HPDE6-E6E7 (cell line): ENCODE results near the gene RNF19B.
A peak's percentile ranks its signal among the peaks of the same experiment; 100 is the strongest.
"Not testable (repeated sequence)": the region's sequence is repeated elsewhere in the genome, so short reads cannot be mapped to it uniquely, and the experiment has no call there.

Experiments used
- DNase-seq: peaks from one replicate; pipeline ENCODE4 v3.0.0; 2011; ENCODE audit warnings: missing footprints; ENCODE audit errors: extremely low spot score

RNF19B gene

DNA sequence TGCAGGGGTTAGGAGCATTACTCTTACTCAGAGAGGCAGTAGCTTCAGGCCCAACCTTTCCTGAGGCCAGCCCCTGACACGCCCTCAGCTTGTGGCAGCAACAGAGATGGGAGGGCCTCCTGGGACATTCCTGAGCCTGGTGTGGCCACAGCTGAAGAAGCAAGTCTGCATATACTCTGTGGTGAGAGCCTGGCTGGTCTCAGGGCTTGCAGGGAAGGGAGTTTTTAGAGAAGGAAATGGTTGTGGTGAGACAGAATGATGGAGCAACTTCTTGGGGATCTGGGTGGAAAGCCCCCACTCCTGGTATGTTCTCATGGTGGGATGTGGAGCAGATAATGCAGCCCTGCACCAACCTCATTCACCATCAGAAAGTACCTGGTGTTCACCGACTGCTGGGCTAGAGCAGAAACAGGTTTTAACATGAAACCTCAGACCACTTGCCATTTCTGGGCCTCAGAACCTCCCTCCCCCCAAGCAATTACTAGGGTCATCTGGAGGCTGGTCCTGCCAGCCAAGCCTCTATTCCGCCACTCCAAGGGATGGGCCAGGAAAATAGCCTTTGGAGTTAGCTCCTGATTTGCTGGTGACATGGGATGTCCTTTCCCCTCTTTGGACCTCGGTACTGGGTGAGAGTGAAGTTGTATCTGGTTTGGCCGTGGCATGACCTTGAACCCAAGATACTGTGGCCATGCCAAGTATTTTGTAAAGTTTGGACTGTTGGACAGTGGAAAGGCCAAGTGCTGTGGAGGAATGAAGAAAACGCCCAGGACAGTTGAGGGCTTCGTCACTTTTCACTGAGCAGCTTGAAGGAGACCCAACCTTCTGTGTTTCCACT, 28.1 kb upstream of the RNF19B start:
- DNase-seq = peak; percentile 96

DNA sequence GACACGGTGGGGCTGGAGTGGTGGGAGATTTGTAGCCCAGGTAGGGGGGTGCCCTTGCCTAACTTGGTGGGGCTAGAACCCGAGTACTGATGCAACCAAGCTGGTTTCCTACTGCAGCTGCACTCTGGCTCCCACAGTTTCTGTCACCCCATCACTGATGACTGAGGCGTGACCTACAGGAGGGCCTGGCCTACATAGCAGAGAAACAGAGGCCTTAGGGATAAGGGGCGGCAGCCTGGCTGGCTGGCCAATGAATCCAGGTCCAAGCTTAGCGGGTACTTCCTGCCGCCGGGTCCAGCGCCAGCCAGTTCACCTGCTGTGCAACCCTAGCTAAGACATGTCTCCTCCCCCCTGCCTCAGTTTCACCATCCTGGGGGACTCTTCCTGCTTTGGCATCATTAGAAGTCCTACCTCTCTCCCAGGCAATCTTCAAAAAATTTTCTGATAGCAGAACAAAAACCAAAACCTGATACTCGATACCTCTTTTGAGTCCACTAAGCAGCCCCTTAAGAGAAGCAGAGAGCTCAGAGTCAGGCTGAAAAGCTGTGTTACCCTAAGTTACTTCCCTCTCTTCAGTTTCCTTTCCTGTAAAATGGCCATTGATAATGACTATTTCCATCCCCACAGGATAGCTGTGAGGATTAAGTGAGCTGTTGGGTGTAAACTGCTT, 27.3 kb upstream of the RNF19B start:
- no peak for DNase-seq

DNA sequence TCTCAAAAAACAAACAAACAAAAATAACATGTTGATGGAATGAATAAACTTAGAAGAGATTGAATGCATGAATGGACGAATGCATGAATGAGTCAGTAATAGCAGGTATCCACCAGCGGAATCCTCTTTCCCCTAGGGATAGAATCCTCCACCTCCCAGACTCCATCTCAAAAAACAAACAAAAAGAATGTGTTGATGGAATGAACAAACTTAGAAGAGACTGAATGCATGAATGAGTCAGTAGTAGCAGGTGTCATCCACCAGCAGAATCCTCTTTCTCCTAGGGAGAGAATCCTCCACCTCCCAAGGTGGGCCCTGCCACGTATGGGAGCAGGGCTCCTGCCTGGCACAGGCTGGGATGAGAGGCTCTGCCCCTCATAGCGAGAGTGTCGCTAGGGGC, 26.8 kb upstream of the RNF19B start:
- no peak for DNase-seq

DNA sequence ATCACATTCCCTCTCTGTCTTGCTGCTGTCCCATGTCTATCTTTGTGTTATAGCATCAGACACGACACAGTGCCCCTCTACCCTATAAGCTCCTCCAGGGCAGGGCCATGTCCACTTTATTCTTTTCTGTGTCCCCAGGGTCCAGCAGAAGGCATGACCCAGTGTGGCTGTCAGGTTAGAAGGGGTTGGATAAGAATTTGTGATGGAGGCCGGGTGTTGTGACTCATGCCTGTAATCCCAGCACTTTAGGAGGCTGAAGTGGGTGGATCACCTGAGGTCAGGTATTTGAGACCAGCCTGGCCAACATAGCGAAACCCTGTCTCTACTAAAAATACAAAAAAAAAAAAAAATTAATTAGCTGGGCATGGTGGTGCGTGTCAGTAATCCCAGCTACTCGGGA, 26.3 kb upstream of the RNF19B start:
- no peak for DNase-seq

DNA sequence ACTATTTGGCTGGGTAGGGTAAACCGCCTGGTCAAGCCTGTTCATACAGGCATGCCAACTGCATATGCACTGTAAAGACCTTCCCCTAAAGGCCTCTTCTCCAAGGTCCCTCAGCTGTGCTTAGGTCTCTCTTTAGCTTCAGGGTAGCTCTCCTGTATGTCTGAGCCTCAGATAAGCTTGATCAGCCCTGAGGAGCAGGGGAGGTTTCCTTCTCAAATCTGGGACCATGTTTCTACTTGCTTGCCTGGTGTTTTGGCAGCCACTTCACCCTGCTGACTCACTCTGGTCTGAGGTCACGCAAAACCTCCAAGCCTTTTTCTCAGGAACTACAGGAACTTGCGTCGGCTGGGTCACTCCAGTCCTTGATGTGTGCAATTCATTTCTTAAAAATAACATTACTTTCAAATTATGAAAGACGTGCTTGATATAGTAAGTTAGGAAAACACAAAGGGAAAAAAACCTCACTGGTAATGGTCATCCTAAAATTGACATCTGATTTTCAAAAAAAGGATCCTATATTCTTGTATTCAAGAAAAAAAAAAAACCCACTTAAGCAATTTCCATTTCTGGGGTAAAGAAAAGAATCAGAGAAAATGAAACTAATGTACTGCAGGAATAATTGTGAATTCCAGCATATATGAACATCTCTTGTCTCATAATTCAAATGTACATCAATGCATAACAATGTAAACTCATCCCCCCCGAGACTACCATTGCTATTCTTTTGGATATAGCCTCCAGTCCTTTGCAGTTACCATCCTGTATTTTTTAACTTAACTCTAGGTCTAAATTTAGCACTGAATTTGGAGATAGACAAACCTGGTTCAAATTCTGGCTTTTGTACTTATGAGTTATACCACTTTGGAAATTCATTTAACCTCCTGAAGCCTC, 24.8 kb upstream of the RNF19B start:
- DNase-seq = peak; percentile 86

DNA sequence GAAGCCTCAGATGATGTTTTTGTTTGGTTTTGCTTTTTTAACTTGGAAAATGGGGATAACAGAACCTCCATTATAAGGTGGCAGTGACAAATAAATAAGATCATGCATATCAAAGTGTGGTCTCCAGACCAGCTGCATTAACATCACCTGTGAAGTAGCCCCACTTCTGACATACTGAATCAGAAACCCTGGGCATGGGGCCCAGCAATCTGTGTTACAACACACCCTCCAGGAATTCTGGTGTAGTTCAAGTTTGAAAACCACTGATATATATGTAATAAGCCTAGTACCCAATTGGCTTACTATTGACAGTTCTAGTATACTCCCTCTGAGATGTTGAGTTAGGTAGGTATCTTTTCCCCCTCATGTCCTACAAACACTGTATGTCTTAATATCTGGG, 24.1 kb upstream of the RNF19B start:
- DNase-seq = no peak

DNA sequence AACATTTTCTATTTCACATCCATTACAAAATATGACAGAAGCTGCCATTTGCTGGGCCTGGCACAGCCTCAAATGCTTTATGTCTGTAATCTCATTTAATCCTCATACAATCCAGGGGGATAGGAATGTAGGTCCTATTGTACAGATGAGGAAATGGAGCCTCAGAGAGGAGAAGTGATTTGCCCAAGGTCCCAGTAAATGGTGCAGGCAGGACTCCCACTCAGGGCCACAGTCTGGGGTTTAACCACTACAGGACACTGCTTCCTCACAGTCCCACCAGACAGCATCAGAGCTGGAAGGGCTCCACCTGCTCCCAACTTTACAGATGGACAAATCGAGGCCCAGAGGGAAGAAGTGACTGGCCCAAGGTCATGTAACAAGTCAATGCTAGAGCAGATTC, 20.6 kb upstream of the RNF19B start:
- DNase-seq = no peak

DNA sequence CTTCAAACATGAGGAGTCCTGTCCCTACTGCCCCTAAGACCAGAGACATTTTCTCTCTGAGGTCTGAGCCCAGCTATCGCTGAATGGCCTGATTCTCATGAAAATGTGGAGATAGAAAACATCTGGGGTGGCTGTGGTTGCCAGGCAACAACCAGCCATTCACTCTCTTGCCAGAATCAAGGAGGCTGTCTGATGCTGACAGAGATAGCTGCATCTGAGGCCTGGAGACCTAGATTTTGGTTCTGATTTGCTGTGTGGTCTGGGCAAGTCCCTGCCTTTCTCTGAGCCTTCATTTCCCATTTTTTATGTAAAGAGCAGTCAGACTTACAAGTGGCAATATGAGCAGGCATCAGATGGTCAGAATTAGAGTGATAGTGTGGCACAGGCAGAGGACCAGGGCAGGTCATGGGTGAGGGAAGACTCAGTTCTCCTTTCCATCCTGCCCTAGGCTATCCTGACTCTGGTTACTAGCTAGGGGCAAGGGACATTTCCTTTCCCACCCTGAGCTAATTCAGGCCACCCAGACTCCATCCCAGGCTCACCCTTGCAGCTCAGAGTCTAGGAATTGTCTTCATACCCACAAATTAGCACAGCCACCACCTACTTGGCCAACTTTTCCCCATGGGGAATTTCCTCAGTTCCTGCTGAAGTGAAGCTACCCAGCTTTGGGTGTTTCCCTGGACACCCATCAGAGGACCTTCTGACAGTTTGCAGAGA, 20.0 kb upstream of the RNF19B start:
- no peak for DNase-seq

DNA sequence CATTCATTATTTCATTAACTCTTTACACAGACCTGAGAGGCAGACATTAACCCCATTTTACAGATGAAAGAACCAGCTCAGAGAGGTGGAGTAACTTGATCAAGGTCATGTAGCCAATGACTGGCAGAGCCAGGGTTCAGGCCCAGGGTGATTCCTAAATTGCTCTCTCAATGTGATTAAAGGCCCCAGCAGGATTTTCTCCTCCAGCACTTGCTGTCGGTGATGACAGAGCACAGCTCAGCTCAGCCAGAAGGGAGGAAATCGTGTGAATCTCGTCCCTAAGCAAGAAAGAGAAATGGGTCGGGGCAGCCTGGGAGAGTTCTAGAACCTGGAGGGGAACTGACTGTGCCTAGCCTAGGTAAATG, 19.5 kb upstream of the RNF19B start:
- DNase-seq = no peak

DNA sequence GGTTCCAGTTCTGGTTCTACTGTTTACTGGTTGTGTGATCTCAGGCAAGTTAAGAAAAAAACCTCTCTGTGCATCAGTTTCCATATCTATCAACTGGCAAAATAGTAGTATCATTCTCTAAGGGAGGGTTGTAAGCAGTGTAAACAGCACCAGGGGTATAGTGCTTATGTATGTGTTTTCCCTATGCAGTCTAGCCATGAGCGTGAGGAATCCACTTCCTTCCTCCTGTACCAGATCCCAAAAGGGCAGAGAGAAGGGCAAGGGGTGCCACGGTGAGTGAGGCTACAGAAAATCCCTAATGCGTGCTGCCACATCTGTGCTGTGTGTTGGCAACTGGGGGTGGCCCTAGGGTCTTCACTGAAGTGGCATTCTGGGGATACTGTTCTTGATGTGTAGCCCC, 18.4 kb upstream of the RNF19B start:
- DNase-seq = no peak

DNA sequence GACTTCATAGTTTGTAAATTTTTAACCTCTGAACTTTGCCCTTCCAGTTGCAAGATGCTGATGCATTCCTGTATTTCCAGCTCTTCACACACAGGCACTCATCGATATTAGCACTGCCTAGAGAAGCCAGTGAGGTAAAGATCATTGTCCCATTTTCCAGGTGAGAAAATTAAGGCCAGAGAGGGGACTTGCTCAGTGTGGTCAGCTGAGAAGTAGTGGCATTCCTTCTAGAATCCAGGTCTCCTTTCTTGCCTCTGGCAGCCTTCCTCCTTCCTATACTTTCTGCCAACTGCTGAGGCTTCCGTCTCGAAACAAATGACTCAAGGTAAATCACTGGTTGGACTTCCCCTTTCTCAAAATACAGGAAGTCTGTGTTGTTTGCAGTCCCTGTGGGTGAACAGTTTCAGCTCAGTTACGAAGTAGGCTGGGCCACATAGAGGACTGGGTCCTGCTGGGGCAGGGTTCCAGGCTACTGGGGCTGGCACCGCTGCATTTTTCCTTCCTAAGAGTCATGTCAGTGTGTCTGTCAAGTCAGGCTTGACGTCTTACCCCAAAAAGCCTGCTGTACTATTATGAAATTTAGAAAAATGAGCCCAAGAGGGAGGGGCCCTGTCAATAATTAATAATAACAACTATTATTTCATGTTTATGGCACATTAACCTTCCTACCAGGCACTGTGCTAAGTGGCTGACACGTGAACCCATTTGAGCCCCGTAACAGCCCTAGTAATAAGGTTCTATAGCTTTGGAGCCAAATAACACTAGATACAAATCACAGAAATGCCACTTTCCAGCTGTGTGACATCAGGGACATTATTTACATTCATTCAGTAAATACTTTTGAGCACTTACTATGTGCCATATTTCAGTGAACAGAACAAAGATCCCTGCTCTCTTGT, 16.6 kb upstream of the RNF19B start:
- peak; percentile 92 for DNase-seq

DNA sequence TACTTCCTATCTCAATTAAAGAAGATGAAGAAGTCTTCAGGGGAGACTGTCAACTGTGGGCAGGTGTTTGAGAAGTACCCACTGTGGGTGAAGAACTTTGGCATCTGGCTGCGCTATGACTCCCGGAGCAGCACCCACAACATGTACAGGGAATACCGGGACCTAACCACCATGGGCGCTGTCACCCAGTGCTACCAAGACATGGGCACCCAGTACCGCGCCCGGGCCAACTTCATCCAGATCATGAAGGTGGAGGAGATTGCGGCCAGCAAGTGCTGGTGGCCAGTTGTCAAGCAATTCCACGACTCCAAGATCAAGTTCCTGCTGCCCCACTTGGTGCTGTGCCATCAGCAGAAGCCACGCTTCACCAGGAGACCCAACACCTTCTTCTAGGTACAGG, 15.5 kb upstream of the RNF19B start:
- no peak for DNase-seq

DNA sequence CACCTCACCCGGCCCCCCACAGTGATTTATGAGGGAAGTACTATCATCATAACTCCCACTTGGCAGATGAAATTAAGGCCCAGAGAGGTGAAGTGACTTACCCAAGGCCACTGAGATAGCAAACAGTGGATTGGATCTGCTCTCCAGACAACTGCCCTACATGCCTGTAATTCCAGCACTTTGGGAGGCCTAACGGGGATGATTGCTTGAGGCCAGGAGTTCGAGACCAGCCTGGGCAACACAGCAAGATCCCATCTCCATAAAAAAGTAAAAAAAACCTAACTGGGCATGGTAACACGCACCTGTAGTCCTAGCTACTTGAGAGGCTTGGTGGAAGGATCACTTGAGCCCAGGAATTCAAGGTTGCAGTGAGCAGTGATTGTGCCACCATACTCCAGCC, 14.2 kb upstream of the RNF19B start:
- no peak for DNase-seq

DNA sequence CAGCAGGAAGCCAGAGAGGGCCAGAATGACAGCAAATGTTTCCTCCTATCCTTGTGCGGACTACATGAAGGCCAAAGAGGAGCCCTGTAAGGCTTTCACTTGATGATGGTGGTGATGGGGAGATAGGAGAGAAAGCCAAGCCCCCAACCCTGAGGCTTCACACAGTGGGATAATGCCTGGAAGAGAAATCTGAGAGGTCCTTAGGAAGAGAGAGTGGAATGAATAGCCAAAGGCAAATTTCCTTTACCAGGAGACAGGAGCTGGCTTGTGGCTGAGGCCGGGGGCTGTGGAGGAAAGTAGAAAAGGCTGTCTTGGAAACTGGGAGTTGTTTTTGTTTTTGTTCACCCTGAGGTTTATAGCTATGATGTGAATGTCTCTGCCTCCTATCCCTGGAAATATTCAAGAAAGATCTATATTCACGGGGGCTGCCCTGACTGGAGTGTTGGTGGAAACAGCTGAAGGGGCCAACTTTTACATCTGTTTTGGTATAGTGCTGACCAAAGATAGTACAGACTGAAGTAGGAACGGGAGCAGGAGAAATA, 13.0 kb upstream of the RNF19B start:
- no peak for DNase-seq

DNA sequence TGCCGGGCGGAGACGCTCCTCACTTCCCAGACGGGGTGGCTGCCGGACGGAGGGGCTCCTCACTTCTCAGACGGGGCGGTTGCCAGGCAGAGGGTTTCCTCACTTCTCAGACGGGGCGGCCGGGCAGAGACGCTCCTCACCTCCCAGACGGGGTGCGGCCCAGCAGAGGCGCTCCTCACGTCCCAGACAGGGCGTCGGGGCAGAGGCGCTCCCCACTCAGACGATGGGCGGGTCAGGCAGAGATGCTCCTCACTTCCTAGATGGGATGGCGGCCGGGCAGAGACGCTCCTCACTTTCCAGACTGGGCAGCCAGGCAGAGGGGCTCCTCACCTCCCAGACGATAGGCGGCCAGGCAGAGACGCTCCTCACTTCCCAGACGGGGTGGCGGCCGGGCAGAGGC, 10.4 kb upstream of the RNF19B start:
- DNase-seq = not testable (repeated sequence)

DNA sequence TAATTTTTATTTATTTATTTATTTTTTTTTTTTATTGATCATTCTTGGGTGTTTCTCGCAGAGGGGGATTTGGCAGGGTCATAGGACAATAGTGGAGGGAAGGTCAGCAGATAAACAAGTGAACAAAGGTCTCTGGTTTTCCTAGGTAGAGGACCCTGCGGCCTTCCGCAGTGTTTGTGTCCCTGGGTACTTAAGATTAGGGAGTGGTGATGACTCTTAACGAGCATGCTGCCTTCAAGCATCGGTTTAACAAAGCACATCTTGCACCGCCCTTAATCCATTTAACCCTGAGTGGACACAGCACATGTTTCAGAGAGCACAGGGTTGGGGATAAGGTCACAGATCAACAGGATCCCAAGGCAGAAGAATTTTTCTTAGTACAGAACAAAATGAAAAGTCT, 8.8 kb upstream of the RNF19B start:
- DNase-seq = not testable (repeated sequence)

DNA sequence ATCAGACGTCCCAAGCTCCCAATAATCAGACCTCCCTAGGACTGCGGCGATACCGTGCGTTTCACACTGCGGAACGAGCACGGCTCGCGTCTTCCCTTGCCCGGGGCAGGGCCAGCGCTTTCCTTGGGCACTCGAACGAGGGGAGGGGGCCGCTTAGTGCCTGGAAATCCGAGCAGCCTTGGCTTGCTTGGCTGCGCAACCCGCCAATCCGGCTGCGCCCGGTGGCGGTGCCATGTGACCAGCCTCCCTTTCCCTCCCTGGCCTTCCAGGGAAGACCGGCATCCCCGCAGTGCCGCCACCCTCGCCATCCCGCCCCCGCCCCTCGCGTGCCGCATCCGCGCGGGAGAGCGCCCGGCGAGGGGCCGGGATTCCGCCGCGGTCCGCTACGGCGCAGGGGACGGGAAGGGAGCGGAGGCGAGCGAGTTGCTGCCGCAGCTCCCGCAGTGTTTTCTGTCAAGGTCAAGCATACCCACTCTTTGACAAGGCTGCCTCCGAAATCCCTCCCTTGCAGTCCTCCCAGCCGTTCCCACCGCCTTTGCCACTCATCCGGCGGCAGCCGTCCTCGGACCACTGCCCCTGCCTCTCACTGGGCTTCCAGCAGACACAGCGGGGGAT, 8.3 kb upstream of the RNF19B start:
- DNase-seq = no peak

DNA sequence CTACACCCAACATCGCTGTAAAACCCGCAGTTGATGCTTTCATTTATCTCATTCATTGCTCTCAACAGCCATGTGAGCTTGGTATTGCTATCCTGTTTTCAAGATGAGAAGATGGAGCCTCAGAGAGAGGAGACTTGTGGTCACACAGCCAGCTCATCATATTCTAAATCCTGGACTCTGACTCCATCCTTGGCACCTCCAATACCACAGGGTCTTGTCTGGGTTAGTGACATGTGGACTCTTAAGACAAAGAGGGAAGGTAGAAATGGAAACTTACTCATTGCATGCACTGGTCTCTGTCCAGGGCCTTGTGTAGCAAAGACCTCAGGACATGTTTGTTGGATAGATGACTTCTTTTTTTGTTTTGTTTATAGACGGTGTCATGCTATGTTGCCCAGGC, 7.0 kb upstream of the RNF19B start:
- no peak for DNase-seq

DNA sequence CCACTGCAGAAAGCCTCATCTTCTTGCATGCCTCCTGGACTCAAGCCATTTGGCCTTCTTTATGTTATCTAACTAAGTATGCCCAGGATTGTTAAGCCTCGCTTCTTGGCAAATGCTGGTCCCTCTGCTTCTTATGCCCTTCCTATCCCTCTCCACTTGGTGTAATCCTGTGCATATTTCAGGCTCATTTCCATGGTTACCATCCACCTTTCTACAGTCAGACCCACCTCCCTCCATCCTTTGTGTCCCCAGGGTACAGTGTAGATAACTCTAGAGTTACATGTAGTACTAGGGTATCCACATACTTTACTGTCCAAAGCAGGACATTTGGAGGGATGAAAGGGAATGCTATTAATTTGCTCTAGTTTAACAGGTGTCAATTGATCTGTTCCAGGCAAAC, 6.5 kb upstream of the RNF19B start:
- no peak for DNase-seq

DNA sequence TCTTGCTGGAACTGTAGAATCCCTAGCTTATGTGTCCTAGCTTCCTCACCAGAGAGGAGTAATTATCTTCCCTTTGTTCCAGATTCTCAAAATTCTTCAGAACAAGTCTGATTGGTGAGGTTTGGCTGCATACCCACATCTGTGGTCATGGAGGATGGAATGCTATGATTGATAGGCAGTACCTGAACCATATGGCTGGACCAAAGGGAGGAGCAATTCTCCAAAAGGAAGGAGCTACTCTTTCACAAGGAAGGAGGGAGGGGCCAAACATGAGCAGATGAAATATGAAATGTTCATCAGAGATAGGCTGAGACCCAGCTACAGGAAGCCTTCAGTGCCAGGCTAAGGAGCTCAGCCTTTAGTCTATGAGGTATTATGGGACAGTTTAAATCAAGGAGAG, 5.0 kb upstream of the RNF19B start:
- no peak for DNase-seq
